ENCODE measurements around the gene ZSCAN1. TPM values are rescaled to one million over a fixed set of nuclear protein-coding genes. Genes with fewer than 3 reads are reported as not detected.
A peak's percentile ranks its signal among the peaks of the same experiment; 100 is the strongest.

Gene ZSCAN1
- total RNA-seq, 3 donors from 2014 or later (not counting 1 experiment from before 2014, with no cell fraction given), result not detected

GRCh38 chr19:58038688-58039204 is 4.9 kb downstream of the ZSCAN1 start:
- 15% methylated on average over 8 of the region's 8 CpGs for WGBS (ENCODE audit: insufficient coverage)
- no peak overlapping the region for H3K27ac ChIP-seq (ENCODE audit: low read length)
- H3K27ac Mint-ChIP-seq, result peak overlapping the region in 1 of 2 donors; percentile 38
- peaks cover 0 to 9% of the 10 kb centered on the region in 2 donors for H3K4me1 Mint-ChIP-seq
- H3K27me3 ChIP-seq (ENCODE audit: control insufficient read depth, insufficient read depth, low read length), result no peaks in the 10 kb centered on the region
- DNase-seq, result no peak
- TF ChIP-seq CTCF (IDR thresholded peaks at IDR 0.05), result no peak
- no peaks in the 10 kb centered on the region for H3K4me1 ChIP-seq (ENCODE audit: control insufficient read depth, insufficient read depth, low read length)
- intact Hi-C loops (cut with micrococcal nuclease), result no loop called here
- peaks cover 41% of the 10 kb centered on the region for H3K9me3 ChIP-seq (ENCODE audit: control insufficient read depth, insufficient read depth, low read length)
- H3K4me3 Mint-ChIP-seq, result no peak overlapping the region
- H3K4me3 ChIP-seq (ENCODE audit: low read length), result no peak overlapping the region
- peaks cover 21 to 26% of the 10 kb centered on the region in 2 donors for H3K27me3 Mint-ChIP-seq (ENCODE audit: low read depth in 2 of 2)
- peaks cover 30% of the 10 kb centered on the region for H3K36me3 Mint-ChIP-seq
- no peaks in the 10 kb centered on the region for H3K36me3 ChIP-seq (ENCODE audit: control insufficient read depth, insufficient read depth, low read length)
- ATAC-seq, result no peak
- H3K9me3 Mint-ChIP-seq, result peaks cover 6 to 11% of the 10 kb centered on the region in 2 donors

- Histone ChIP-seq H3K36me3 (ENCODE audit: control insufficient read depth, insufficient read depth, low read length) (no peaks in the 10 kb centered on the region), H3K4me1 (ENCODE audit: control insufficient read depth, insufficient read depth, low read length) (no peaks in the 10 kb centered on the region), H3K27ac (ENCODE audit: low read length) (no peak overlapping the region), H3K27me3 (ENCODE audit: control insufficient read depth, insufficient read depth, low read length) (no peaks in the 10 kb centered on the region), H3K4me3 (ENCODE audit: low read length) (no peak overlapping the region), H3K9me3 (ENCODE audit: control insufficient read depth, insufficient read depth, low read length) (peaks cover 44% of the 10 kb centered on the region)
- intact Hi-C loops (cut with micrococcal nuclease), result no loop called here
- no peak overlapping the region for H3K4me3 Mint-ChIP-seq
- WGBS (ENCODE audit: insufficient coverage), result 93% methylated on average over 21 of the region's 21 CpGs
- ATAC-seq (no peak), DNase-seq (no peak)
- H3K4me1 Mint-ChIP-seq, result no peaks in the 10 kb centered on the region
- peaks cover 19% of the 10 kb centered on the region for H3K36me3 Mint-ChIP-seq
- H3K27me3 Mint-ChIP-seq (ENCODE audit: low read depth in 2 of 2), result peaks cover 11 to 13% of the 10 kb centered on the region in 2 donors
- no peak for TF ChIP-seq CTCF (IDR thresholded peaks at IDR 0.05)
- peaks cover 1 to 6% of the 10 kb centered on the region in 2 donors for H3K9me3 Mint-ChIP-seq
- no peak overlapping the region for H3K27ac Mint-ChIP-seq
Observed at GRCh38 chr19:58040751-58041525, 7.1 kb downstream of the ZSCAN1 start.

- 49% methylated on average over 53 of the region's 54 CpGs for WGBS (ENCODE audit: insufficient coverage)
- Histone ChIP-seq H3K27ac (ENCODE audit: low read length) (no peak overlapping the region), H3K4me3 (ENCODE audit: low read length) (no peak overlapping the region), H3K36me3 (ENCODE audit: control insufficient read depth, insufficient read depth, low read length) (no peaks in the 10 kb centered on the region), H3K4me1 (ENCODE audit: control insufficient read depth, insufficient read depth, low read length) (no peaks in the 10 kb centered on the region), H3K27me3 (ENCODE audit: control insufficient read depth, insufficient read depth, low read length) (no peaks in the 10 kb centered on the region), H3K9me3 (ENCODE audit: control insufficient read depth, insufficient read depth, low read length) (peaks cover 55% of the 10 kb centered on the region)
- Mint-ChIP-seq H3K9me3 (peaks cover 3 to 6% of the 10 kb centered on the region in 2 donors), H3K36me3 (peaks cover 14% of the 10 kb centered on the region), H3K27me3 (ENCODE audit: low read depth in 2 of 2) (peaks cover 7% of the 10 kb centered on the region in 2 donors), H3K27ac (no peak overlapping the region), H3K4me3 (no peak overlapping the region), H3K4me1 (no peaks in the 10 kb centered on the region)
- intact Hi-C loops (cut with micrococcal nuclease), result no loop called here
- DNase-seq (no peak), ATAC-seq (no peak)
- no peak for TF ChIP-seq CTCF (IDR thresholded peaks at IDR 0.05)
Observed at GRCh38 chr19:58042495-58043340, 8.9 kb downstream of the ZSCAN1 start.

Data from natural killer cell (primary cell).